ENCODE results near the gene EID2.

GRCh38 chr19:39543477-39543857 lies 3.5 kb upstream of the EID2 start:
- TF ChIP-seq CTCF (IDR thresholded peaks at IDR 0.05), result no peak
- no peak for TF ChIP-seq EZH2 (IDR thresholded peaks at IDR 0.05)
